Mesothelial cell of epicardium (in vitro differentiated cells): ENCODE data around the gene OPCML. TPM values are rescaled to one million over a fixed set of nuclear protein-coding genes. Genes with fewer than 3 reads are reported as not detected.

ENCODE experiments used
- DNase-seq, 2 experiments: peaks; one replicate each; pipeline ENCODE4 v3.0.0; 2021; ENCODE audit warnings: low spot score in 2 of 2; ENCODE audit not compliant: unreplicated experiment in 2 of 2
- H3K27ac Mint-ChIP-seq: 2 replicates; pipeline ENCODE4 v1.8.0; 2021; ENCODE audit warnings: mixed read lengths
- H3K27me3 Mint-ChIP-seq: 2 replicates; pipeline ENCODE4 v1.8.0; 2021; ENCODE audit warnings: low read depth, mixed read lengths
- H3K36me3 Mint-ChIP-seq: 2 replicates; pipeline ENCODE4 v1.8.0; 2021; ENCODE audit warnings: mixed read lengths
- H3K4me1 Mint-ChIP-seq: 2 replicates; pipeline ENCODE4 v1.8.0; 2021; ENCODE audit warnings: mixed read lengths
- H3K4me3 Mint-ChIP-seq: 2 replicates; pipeline ENCODE4 v1.8.0; 2021; ENCODE audit warnings: mild to moderate bottlenecking, moderate library complexity, mixed read lengths
- H3K9me3 Mint-ChIP-seq: 2 replicates; pipeline ENCODE4 v1.8.0; 2021; ENCODE audit warnings: mixed read lengths
- total RNA-seq: library from RNA; stranded (reverse); gene quantifications from 3 replicates; pipeline ENCODE4 v1.2.1, GENCODE V29; 2021
- TF ChIP-seq, protein P1 (sequence below): fragments of 200-600 bp; sonication (generic); IDR thresholded peaks from one replicate; pipeline ENCODE4 v1.5.0; 2021; ENCODE audit warnings: antibody characterized with exemption; ENCODE audit not compliant: unreplicated experiment

OPCML gene
- total RNA-seq, 1 donor from 2014 or later = 3.0 TPM

DNA sequence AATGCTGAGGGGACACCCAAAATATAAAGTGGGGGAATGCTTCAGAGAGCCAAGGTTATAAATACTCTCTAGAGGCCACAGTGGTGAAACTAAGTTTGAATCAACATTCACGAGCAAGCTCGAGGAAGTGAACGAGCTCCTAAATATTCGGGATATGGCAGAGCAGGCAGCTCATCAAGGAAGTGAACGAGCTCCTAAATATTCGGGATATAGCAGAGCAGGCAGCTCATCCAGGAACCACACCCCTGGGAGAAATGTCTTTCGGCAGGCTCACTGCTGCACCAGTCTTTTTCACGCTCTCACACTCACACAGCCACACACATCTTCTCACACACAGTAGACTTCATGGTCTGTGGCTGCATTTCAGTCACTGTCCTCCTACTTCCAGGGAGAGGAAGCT, 787.5 kb downstream of the OPCML start:
- Mint-ChIP-seq H3K4me3 (no peak overlapping the region), H3K9me3 (no peaks in the 10 kb centered on the region), H3K4me1 (no peaks in the 10 kb centered on the region), H3K27me3 (peaks cover 24% of the 10 kb centered on the region), H3K36me3 (no peaks in the 10 kb centered on the region), H3K27ac (no peak overlapping the region)
- TF ChIP-seq, protein P1, sequence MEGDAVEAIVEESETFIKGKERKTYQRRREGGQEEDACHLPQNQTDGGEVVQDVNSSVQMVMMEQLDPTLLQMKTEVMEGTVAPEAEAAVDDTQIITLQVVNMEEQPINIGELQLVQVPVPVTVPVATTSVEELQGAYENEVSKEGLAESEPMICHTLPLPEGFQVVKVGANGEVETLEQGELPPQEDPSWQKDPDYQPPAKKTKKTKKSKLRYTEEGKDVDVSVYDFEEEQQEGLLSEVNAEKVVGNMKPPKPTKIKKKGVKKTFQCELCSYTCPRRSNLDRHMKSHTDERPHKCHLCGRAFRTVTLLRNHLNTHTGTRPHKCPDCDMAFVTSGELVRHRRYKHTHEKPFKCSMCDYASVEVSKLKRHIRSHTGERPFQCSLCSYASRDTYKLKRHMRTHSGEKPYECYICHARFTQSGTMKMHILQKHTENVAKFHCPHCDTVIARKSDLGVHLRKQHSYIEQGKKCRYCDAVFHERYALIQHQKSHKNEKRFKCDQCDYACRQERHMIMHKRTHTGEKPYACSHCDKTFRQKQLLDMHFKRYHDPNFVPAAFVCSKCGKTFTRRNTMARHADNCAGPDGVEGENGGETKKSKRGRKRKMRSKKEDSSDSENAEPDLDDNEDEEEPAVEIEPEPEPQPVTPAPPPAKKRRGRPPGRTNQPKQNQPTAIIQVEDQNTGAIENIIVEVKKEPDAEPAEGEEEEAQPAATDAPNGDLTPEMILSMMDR = no peak
- DNase-seq = no peak

DNA sequence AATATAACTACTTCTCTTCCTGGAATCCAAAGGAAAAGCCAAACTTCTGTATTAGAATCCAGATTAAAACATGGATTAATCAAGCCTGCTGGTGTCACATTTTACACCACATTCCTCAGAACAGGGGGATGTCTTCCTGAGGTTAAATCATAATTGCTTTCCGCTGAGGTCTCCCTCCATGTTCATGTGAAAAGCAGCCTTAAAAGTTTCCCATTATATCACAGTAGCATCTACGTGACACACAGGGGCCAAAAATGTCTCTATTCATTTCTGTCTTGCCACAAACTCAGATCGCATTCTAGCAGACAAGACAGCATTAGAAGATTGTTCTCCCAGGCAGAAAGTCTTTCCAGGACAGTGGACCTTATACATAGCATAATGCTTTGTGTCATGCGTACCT, 788.7 kb downstream of the OPCML start:
- peaks cover 26% of the 10 kb centered on the region for H3K27me3 Mint-ChIP-seq
- H3K36me3 Mint-ChIP-seq = no peaks in the 10 kb centered on the region
- H3K4me3 Mint-ChIP-seq = no peak overlapping the region
- DNase-seq = no peak
- TF ChIP-seq, protein P1 = no peak
- H3K27ac Mint-ChIP-seq = no peak overlapping the region
- peaks cover 8% of the 10 kb centered on the region for H3K9me3 Mint-ChIP-seq
- H3K4me1 Mint-ChIP-seq = no peaks in the 10 kb centered on the region

DNA sequence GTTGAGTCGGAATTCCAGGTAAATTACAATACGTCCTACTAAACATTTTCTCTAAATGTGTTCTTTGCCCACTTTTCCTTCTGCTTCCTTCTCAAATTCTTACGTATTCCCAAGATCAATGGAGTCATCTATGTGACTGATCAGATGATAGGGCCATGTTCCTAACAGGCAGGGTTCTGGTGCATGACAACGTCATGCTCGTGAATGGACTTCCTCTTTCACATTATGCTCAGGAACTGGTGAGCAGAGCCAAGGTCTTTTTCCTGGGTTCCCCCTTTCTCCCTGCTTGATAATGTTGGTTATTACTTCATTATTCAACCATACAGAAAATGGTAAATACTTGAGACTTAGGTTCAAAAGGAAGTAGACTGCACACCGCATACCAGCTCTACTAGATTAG, 789.4 kb downstream of the OPCML start:
- H3K27me3 Mint-ChIP-seq = peaks cover 19% of the 10 kb centered on the region
- H3K4me3 Mint-ChIP-seq = no peak overlapping the region
- DNase-seq = no peak
- peaks cover 9% of the 10 kb centered on the region for H3K9me3 Mint-ChIP-seq
- TF ChIP-seq, protein P1 = no peak
- H3K27ac Mint-ChIP-seq = no peak overlapping the region
- no peaks in the 10 kb centered on the region for H3K36me3 Mint-ChIP-seq
- no peaks in the 10 kb centered on the region for H3K4me1 Mint-ChIP-seq

DNA sequence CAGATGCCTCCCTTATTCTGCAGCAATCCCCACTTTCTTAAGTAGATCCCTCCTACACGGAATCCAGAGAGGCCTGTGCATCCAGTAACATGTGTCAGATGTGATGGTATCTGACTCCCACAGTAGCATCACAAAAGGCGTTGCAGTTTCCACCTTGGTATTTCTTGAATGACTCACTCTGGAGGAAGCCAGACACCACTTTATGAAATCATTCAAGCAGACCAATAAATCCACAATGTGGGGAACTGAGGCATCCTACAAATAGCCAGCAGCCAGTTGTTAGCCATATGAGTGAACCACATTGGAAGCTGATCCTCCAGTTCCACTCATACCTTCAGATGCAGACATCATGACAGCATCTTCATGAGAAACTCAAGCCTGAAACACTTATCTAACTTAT, 798.1 kb downstream of the OPCML start:
- H3K4me1 Mint-ChIP-seq = no peaks in the 10 kb centered on the region
- no peak for DNase-seq
- no peaks in the 10 kb centered on the region for H3K36me3 Mint-ChIP-seq
- no peak overlapping the region for H3K27ac Mint-ChIP-seq
- H3K27me3 Mint-ChIP-seq = peaks cover 5% of the 10 kb centered on the region
- no peak overlapping the region for H3K4me3 Mint-ChIP-seq
- TF ChIP-seq, protein P1 = no peak
- H3K9me3 Mint-ChIP-seq = peaks cover 11% of the 10 kb centered on the region

DNA sequence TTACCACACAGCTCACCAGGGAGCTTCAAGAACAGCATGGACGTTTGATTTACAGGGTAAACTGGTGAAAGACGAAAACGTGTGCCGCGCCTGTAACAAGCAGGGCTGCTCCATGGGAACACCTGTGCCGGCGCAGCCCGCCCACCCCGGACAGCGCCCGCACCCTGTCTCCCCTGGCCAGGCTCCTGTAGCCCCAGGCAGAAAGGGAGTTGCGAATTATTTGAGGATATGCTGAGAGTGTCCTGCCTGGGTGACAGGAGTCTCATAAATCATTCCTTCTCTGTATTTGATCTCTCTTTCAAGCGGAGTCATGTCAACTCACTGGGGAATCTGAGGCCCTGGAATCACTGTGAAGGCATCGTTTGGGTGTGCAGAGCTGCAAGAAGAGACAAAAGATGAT, 804.3 kb downstream of the OPCML start:
- H3K36me3 Mint-ChIP-seq = no peaks in the 10 kb centered on the region
- no peak overlapping the region for H3K27ac Mint-ChIP-seq
- TF ChIP-seq, protein P1 = no peak
- H3K27me3 Mint-ChIP-seq = peaks cover 2% of the 10 kb centered on the region
- no peak for DNase-seq
- H3K4me1 Mint-ChIP-seq = peaks cover 7% of the 10 kb centered on the region
- no peak overlapping the region for H3K4me3 Mint-ChIP-seq
- H3K9me3 Mint-ChIP-seq = peaks cover 10% of the 10 kb centered on the region

DNA sequence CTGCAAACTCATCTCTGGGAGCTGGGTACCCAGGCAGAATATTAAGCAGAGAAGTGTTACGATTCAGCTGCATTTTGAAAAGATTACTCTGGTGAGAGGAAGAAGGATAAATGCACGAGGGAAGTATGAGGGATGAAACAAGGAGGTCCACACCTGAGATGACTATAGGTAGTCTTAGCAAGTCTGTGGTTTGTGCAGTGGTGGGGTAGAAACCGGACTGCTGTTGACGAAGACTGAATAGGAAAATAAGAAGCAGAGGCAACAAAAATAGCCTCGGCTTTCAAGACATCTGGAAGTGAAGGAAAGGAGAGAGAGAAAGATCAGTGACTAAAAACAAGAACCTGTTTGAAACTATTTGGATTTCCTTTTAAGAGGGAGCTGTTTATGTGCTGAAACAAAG, 810.8 kb downstream of the OPCML start:
- no peak overlapping the region for H3K27ac Mint-ChIP-seq
- no peak overlapping the region for H3K4me3 Mint-ChIP-seq
- H3K36me3 Mint-ChIP-seq = no peaks in the 10 kb centered on the region
- DNase-seq = no peak
- peaks cover 2% of the 10 kb centered on the region for H3K27me3 Mint-ChIP-seq
- TF ChIP-seq, protein P1 = no peak
- peaks cover 10% of the 10 kb centered on the region for H3K9me3 Mint-ChIP-seq
- H3K4me1 Mint-ChIP-seq = peaks cover 15% of the 10 kb centered on the region
